Measurements from ENCODE around the gene CRTAC1. TPM values are rescaled to one million over a fixed set of nuclear protein-coding genes. Genes with fewer than 3 reads are reported as not detected.

CRTAC1 gene
- total RNA-seq, 1 experiment from 2014 or later, result 1.2 TPM

DNA sequence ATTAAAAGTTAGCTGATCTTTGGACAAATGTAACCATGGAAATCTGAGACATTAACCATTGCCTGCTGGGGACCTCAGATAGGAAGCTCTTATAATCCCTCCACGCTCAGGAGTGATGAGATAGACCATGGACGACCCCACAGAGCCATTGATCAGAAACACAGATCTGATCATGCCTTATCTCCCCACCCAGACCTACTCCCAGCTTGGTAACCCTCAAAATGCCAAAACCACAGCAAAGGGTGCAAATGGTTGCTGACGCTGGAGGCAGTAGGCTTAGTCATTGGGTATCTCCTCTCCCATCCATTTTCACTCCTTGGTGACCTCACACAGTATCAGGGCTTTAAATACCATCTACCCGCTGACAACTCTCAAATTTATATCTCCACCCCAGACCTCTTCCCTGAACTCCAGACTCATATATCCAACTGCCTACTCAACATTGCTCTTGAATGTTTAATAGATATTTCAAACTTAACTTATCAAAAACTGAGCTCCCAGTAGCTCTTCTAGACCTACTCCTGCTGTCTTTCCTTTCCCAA is 60.8 kb downstream of the CRTAC1 start (continued):
- TF ChIP-seq, protein P1, sequence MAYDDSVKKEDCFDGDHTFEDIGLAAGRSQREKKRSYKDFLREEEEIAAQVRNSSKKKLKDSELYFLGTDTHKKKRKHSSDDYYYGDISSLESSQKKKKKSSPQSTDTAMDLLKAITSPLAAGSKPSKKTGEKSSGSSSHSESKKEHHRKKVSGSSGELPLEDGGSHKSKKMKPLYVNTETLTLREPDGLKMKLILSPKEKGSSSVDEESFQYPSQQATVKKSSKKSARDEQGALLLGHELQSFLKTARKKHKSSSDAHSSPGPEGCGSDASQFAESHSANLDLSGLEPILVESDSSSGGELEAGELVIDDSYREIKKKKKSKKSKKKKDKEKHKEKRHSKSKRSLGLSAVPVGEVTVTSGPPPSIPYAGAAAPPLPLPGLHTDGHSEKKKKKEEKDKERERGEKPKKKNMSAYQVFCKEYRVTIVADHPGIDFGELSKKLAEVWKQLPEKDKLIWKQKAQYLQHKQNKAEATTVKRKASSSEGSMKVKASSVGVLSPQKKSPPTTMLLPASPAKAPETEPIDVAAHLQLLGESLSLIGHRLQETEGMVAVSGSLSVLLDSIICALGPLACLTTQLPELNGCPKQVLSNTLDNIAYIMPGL (CRISPR knock-in tag; IDR thresholded peaks at IDR 0.05), result no peak
- no peak for TF ChIP-seq ZNF138 (CRISPR knock-in tag; conservative IDR thresholded peaks at IDR 0.05)
- no peak for TF ChIP-seq ETV6 (CRISPR knock-in tag; IDR thresholded peaks at IDR 0.05)
- TF ChIP-seq ZNF317 (CRISPR knock-in tag; IDR thresholded peaks at IDR 0.05; ENCODE audit: borderline replicate concordance, low read depth), result no peak
- TF ChIP-seq, protein P2, sequence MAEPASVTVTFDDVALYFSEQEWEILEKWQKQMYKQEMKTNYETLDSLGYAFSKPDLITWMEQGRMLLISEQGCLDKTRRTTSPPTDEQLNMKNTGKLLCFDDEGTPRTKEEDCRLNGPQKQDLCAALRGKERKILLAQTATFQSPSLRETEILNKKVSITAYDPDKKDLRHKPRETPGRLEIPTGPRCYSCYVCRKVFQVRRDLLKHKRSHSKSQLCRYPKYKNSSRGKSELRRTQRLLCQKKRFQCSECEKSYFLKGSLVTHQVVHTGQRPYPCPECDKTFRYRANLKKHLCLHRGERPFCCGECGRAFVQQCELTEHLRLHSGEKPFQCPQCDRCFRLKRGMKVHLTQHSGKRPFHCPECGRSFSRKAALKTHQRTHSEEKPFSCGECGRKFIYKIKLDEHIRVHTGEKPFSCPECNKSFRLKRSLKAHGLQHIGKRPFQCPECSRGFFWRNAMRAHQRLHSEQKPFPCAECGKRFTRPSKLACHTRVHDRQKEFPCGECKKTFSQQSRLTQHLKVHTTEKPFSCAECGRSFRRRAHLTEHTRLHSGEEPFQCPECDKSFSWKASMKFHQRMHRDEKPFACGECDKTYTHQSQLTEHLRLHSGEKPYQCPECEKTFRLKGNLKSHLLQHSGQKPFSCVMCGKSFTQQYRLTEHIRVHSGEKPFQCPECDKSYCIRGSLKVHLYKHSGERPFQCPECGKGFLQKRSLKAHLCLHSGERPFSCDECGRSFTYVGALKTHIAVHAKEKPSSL (CRISPR knock-in tag; conservative IDR thresholded peaks at IDR 0.05), result no peak
- TF ChIP-seq, protein P3, sequence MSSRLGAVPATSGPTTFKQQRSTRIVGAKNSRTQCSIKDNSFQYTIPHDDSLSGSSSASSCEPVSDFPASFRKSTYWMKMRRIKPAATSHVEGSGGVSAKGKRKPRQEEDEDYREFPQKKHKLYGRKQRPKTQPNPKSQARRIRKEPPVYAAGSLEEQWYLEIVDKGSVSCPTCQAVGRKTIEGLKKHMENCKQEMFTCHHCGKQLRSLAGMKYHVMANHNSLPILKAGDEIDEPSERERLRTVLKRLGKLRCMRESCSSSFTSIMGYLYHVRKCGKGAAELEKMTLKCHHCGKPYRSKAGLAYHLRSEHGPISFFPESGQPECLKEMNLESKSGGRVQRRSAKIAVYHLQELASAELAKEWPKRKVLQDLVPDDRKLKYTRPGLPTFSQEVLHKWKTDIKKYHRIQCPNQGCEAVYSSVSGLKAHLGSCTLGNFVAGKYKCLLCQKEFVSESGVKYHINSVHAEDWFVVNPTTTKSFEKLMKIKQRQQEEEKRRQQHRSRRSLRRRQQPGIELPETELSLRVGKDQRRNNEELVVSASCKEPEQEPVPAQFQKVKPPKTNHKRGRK (CRISPR knock-in tag; IDR thresholded peaks at IDR 0.05; ENCODE audit: borderline replicate concordance), result no peak
- no peak for TF ChIP-seq CREM (CRISPR knock-in tag; IDR thresholded peaks at IDR 0.05)
- TF ChIP-seq RORB (CRISPR knock-in tag; IDR thresholded peaks at IDR 0.05), result no peak
- TF ChIP-seq, protein P4, sequence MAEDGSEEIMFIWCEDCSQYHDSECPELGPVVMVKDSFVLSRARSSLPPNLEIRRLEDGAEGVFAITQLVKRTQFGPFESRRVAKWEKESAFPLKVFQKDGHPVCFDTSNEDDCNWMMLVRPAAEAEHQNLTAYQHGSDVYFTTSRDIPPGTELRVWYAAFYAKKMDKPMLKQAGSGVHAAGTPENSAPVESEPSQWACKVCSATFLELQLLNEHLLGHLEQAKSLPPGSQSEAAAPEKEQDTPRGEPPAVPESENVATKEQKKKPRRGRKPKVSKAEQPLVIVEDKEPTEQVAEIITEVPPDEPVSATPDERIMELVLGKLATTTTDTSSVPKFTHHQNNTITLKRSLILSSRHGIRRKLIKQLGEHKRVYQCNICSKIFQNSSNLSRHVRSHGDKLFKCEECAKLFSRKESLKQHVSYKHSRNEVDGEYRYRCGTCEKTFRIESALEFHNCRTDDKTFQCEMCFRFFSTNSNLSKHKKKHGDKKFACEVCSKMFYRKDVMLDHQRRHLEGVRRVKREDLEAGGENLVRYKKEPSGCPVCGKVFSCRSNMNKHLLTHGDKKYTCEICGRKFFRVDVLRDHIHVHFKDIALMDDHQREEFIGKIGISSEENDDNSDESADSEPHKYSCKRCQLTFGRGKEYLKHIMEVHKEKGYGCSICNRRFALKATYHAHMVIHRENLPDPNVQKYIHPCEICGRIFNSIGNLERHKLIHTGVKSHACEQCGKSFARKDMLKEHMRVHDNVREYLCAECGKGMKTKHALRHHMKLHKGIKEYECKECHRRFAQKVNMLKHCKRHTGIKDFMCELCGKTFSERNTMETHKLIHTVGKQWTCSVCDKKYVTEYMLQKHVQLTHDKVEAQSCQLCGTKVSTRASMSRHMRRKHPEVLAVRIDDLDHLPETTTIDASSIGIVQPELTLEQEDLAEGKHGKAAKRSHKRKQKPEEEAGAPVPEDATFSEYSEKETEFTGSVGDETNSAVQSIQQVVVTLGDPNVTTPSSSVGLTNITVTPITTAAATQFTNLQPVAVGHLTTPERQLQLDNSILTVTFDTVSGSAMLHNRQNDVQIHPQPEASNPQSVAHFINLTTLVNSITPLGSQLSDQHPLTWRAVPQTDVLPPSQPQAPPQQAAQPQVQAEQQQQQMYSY (CRISPR knock-in tag; IDR thresholded peaks at IDR 0.05), result no peak

DNA sequence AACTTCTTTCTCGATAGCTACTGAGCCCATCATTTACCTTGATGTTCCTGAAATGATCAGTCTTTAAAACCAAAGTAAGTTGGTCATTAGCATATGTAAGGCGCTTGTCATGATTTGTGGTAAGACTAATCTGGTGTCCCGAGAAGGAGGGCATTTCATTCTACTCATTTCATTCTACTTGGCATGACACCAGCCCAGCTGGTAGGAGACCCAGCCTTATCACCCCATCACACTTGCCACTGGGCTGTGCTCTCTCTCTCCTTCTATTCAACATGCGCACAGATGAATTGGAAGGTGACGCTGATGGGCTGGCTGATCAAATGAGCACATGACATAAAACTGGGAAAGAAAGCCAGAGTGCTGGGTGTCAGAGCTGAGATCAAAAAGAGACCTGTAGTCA is 65.7 kb downstream of the CRTAC1 start:
- no peak overlapping the region for H3K27ac Mint-ChIP-seq
- ATAC-seq, result no peak

More for the DNA sequence above, 65.7 kb downstream of the CRTAC1 start:
- Mint-ChIP-seq H3K9me3 (no peaks in the 10 kb centered on the region), H3K4me1 (no peaks in the 10 kb centered on the region), H3K4me3 (no peak overlapping the region), H3K36me3 (no peaks in the 10 kb centered on the region), H3K27me3 (ENCODE audit: low read depth) (peaks cover 3% of the 10 kb centered on the region)
- DNase-seq (ENCODE audit: low spot score), result no peak
- CTCF ChIA-PET, result interaction anchor here (0.5 to 2.2 kb wide), 2 partner anchors 77 to 426 kb away, joined by 4 read pairs; no protein-coding TSS in a partner anchor
- POLR2A ChIA-PET, result no interaction called here
- TF ChIP-seq, protein P5, sequence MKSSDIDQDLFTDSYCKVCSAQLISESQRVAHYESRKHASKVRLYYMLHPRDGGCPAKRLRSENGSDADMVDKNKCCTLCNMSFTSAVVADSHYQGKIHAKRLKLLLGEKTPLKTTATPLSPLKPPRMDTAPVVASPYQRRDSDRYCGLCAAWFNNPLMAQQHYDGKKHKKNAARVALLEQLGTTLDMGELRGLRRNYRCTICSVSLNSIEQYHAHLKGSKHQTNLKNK (CRISPR knock-in tag; IDR thresholded peaks at IDR 0.05), result no peak
- TF ChIP-seq, protein P6, sequence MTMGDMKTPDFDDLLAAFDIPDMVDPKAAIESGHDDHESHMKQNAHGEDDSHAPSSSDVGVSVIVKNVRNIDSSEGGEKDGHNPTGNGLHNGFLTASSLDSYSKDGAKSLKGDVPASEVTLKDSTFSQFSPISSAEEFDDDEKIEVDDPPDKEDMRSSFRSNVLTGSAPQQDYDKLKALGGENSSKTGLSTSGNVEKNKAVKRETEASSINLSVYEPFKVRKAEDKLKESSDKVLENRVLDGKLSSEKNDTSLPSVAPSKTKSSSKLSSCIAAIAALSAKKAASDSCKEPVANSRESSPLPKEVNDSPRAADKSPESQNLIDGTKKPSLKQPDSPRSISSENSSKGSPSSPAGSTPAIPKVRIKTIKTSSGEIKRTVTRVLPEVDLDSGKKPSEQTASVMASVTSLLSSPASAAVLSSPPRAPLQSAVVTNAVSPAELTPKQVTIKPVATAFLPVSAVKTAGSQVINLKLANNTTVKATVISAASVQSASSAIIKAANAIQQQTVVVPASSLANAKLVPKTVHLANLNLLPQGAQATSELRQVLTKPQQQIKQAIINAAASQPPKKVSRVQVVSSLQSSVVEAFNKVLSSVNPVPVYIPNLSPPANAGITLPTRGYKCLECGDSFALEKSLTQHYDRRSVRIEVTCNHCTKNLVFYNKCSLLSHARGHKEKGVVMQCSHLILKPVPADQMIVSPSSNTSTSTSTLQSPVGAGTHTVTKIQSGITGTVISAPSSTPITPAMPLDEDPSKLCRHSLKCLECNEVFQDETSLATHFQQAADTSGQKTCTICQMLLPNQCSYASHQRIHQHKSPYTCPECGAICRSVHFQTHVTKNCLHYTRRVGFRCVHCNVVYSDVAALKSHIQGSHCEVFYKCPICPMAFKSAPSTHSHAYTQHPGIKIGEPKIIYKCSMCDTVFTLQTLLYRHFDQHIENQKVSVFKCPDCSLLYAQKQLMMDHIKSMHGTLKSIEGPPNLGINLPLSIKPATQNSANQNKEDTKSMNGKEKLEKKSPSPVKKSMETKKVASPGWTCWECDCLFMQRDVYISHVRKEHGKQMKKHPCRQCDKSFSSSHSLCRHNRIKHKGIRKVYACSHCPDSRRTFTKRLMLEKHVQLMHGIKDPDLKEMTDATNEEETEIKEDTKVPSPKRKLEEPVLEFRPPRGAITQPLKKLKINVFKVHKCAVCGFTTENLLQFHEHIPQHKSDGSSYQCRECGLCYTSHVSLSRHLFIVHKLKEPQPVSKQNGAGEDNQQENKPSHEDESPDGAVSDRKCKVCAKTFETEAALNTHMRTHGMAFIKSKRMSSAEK (CRISPR knock-in tag; IDR thresholded peaks at IDR 0.05; ENCODE audit: borderline replicate concordance), result no peak
- TF ChIP-seq ZNF416 (CRISPR knock-in tag; IDR thresholded peaks at IDR 0.05) (no peak), NFATC4 (CRISPR knock-in tag; IDR thresholded peaks at IDR 0.05) (no peak), TCF7 (CRISPR knock-in tag; IDR thresholded peaks at IDR 0.05; ENCODE audit: low read depth) (no peak), NR1H2 (CRISPR knock-in tag; IDR thresholded peaks at IDR 0.05) (no peak)
- TF ChIP-seq, protein P7, sequence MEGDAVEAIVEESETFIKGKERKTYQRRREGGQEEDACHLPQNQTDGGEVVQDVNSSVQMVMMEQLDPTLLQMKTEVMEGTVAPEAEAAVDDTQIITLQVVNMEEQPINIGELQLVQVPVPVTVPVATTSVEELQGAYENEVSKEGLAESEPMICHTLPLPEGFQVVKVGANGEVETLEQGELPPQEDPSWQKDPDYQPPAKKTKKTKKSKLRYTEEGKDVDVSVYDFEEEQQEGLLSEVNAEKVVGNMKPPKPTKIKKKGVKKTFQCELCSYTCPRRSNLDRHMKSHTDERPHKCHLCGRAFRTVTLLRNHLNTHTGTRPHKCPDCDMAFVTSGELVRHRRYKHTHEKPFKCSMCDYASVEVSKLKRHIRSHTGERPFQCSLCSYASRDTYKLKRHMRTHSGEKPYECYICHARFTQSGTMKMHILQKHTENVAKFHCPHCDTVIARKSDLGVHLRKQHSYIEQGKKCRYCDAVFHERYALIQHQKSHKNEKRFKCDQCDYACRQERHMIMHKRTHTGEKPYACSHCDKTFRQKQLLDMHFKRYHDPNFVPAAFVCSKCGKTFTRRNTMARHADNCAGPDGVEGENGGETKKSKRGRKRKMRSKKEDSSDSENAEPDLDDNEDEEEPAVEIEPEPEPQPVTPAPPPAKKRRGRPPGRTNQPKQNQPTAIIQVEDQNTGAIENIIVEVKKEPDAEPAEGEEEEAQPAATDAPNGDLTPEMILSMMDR (IDR thresholded peaks at IDR 0.05), result no peak
- TF ChIP-seq, protein P8, sequence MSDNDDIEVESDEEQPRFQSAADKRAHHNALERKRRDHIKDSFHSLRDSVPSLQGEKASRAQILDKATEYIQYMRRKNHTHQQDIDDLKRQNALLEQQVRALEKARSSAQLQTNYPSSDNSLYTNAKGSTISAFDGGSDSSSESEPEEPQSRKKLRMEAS (CRISPR knock-in tag; IDR thresholded peaks at IDR 0.05), result no peak

All from WTC11 (cell line).